SH-SY5Y (cell line): Measurements from ENCODE around the gene CARD14.

Experiments used
- GATA2 ChIP-seq: IDR thresholded peaks from 2 replicates; pipeline ENCODE4 v1.6.1; 2011; ENCODE audit warnings: mild to moderate bottlenecking, low read depth, low read length
- GATA3 ChIP-seq: IDR thresholded peaks from 2 replicates; pipeline ENCODE4 v1.6.1; 2011; ENCODE audit warnings: low read depth, mild to moderate bottlenecking, low read length, moderate library complexity

DNA sequence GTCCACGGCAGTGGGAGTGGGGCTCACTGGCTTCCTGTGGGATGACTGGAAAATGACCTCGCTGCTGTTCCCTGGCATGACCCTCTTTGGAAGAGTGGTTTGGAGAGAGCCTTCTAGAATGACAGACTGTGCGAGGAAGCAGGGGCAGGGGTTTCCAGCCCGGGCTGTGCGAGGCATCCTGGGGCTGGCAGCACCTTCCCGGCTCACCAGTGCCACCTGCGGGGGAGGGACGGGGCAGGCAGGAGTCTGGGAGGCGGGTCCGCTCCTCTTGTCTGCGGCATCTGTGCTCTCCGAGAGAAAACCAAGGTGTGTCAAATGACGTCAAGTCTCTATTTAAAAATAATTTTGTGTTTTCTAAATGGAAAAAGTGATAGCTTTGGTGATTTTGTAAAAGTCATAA lies 83.0 kb downstream of the CARD14 start:
- TF ChIP-seq GATA2 (no peak), GATA3 (no peak)
